PC-3 (cell line): Measurements from ENCODE around the gene KCNQ1.

Experiments used
- CTCF ChIP-seq: fragments of 300-600 bp; sonication (generic); conservative IDR thresholded peaks from 2 replicates; pipeline ENCODE4 v1.5.1; 2017; ENCODE audit warnings: antibody characterized with exemption, low read depth, mild to moderate bottlenecking, low read length
- EZH2 ChIP-seq: fragments of 300-600 bp; sonication (generic); IDR thresholded peaks from one replicate; pipeline ENCODE4 v1.6.1; 2017; ENCODE audit warnings: antibody characterized with exemption, mild to moderate bottlenecking, low read length; ENCODE audit not compliant: unreplicated experiment

GRCh38 chr11:2809854-2810253, 365.0 kb downstream of the KCNQ1 start:
- no peak for TF ChIP-seq CTCF
- no peak for TF ChIP-seq EZH2
